Body of pancreas (tissue), 4 donors: ENCODE results near the gene TALDO1.

Experiments
- POLR2A ChIP-seq, 3 donors: fragments of 450-650 bp; IDR thresholded peaks; one replicate each; pipeline ENCODE4 v1.6.1; 2016; ENCODE audit warnings: antibody characterized with exemption in 3 of 3, mild to moderate bottlenecking in 2 of 3
- TF ChIP-seq, protein P1 (sequence below), 7 experiments: fragments of 450-650 bp in 4 of 7; fragments of 200-600 bp in 3 of 7; sonication (generic) in 3 of 7; IDR thresholded peaks; one replicate each; pipeline ENCODE4 v1.5.1; 2016 to 2019; ENCODE audit warnings: antibody characterized with exemption in 7 of 7

DNA sequence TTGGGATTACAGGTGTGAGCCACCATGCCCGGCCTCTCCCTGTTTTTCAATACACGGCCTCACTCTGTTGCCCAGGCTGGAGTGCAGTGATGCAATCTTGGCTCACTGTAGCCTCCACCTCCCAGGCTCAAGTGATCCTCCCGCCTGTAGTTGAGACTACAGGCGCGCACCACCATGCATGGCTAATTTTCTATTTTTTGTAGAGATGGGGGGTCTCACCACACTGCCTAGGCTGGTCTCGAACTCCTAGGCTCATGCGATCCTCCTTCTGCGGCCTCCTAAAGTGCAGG lies 18.5 kb downstream of the TALDO1 start:
- TF ChIP-seq, protein P1, sequence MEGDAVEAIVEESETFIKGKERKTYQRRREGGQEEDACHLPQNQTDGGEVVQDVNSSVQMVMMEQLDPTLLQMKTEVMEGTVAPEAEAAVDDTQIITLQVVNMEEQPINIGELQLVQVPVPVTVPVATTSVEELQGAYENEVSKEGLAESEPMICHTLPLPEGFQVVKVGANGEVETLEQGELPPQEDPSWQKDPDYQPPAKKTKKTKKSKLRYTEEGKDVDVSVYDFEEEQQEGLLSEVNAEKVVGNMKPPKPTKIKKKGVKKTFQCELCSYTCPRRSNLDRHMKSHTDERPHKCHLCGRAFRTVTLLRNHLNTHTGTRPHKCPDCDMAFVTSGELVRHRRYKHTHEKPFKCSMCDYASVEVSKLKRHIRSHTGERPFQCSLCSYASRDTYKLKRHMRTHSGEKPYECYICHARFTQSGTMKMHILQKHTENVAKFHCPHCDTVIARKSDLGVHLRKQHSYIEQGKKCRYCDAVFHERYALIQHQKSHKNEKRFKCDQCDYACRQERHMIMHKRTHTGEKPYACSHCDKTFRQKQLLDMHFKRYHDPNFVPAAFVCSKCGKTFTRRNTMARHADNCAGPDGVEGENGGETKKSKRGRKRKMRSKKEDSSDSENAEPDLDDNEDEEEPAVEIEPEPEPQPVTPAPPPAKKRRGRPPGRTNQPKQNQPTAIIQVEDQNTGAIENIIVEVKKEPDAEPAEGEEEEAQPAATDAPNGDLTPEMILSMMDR (IDR thresholded peaks at IDR 0.05): no peak
- TF ChIP-seq POLR2A (IDR thresholded peaks at IDR 0.05): no peak
